SKM-1 treated with dmso at 0.1 percent for 144 hours (cell line): ENCODE results near the gene TBC1D22A.
"Not testable (repeated sequence)": the region's sequence is repeated elsewhere in the genome, so short reads cannot be mapped to it uniquely, and the experiment has no call there.

Source experiments
- DNase-seq: peaks from one replicate; lab custom pipeline; 2025; ENCODE audit not compliant: unreplicated experiment; lab: John Stamatoyannopoulos, UW

The TBC1D22A gene

GRCh38 chr22:47126344-47126811, 363.9 kb downstream of the TBC1D22A start:
- no peak for DNase-seq

DNA sequence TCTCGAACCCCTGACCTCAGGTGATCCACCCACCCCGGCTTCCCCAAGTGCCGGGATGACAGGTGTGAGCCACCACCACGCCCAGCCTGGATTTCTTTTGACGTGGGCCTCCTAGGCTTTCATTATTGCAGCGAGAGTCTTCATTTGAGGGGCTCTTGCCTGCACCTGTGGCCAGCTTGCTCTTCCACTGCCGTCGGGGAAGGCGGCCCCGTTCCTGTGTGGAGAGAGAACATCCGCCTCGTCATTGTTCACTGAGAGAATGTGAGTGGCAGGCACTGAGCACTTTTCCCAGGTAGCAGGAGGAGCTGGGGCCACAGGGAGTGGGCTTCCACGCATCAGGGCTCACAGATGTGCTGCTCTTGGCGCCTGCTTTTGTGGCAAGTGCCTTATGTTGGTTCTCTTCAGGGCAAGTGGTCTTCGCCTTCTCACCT, 365.0 kb downstream of the TBC1D22A start:
- DNase-seq, result no peak

- DNase-seq, result no peak
These were observed 365.8 kb downstream of the TBC1D22A start for GRCh38 chr22:47128216-47128615.

DNA sequence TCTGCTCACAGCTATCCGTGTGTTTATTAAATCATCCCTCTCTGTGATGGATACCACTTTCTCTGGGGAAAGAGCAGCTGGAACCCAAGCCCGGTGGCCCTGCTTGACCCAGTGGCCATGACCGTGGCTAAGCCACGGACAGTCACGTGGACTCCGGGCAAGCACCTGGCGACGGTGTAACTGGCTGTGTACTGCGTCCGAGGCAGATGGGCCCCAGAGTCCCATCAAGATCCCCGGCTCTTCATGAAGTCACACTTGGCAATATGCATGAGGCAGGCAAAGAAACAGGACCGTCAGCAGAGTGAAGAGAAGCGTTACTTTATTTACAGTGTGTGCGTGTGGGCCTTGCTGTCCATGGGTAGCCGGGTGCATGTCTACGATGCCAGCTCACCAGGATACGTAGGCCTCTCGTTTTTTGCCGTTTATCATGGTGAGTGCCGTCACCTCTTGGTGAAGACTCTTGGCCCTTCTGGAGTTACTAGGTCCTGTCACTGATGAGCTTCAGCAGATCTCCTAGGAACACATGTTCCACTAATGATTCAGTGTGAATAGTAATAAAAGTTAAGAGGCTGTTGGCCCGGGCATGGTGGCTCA, 366.3 kb downstream of the TBC1D22A start:
- no peak for DNase-seq

DNA sequence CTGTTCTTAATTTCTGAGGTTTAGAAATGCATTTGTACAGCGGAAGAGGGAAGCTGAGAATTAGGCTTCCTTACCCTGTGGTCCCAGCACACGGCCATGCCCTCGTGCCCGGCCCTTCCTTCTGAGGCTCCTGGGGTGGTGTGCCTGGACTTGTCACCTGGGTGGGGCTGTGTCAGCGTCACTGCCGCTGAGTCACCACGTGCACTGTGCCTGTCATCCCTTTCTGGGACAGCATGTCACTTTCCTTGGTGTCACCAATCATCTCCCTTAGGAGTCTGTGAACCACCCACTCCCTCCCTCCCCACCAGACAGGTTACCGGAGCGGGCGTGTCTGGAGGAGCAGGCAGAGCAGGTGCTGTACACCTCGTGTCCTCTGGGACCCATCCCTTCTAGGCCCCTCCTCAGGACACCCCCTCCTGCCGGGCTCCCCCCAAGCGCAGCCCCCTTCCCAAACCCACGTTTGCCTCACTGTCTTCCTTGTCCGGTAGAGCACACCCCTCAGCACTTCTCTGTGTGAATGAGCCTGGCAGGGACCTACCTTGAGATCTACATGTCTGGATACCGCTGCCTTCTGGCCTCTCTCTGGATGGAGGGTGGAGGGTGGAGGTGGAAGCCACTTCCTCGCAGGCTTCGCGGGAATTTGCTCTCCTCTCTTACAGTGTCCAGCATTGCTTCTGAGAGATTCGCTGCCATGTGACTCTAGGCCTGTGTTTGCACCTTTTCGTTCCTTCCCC, 367.6 kb downstream of the TBC1D22A start:
- no peak for DNase-seq

- no peak for DNase-seq
These were observed 368.6 kb downstream of the TBC1D22A start for GRCh38 chr22:47130883-47131631.

- no peak for DNase-seq
These were observed 369.4 kb downstream of the TBC1D22A start for GRCh38 chr22:47131632-47132427.

GRCh38 chr22:47132428-47132825, 370.0 kb downstream of the TBC1D22A start:
- no peak for DNase-seq

DNA sequence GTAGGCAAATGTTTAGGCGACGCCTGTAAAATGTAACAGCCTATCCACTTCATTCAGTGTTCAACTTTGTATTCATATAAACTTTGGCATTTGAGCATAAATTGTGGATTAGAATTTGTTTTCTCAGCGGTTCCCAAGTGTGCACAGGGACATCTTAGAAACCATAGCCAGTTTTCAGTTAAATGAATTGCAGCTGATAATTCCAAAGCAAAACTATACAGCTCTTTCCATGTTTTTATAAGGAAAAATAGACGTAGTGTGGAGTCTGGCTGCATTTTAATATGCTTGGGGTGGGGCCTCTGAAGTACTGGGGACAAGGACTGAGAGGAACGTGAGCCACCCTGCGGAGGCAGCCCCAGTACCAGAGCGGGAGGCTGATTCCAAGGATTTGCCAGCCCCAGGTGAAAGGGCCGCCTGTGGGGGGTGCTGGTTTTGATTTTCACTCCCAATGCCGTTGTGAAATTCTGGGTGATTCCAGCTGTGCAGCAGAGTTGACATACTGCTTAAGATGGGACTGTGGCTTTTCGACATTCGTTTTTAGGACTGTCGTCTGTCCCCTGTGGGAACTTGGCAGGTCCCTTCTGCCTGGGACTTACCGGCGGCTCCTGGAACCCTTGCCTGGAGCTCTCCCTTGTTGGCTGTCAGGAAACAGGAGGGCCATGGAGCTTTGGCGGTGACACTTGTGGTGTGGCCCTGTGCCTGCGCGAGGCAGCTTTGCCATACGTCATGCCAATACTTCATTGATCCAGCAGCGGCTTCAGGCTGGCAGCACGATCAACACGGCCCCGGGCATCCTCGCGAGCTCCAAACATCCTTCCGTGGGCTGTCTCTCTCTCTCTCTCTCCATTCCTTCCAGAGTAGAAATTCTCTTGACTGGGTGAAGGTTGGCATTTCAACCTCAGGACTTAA, 370.9 kb downstream of the TBC1D22A start:
- no peak for DNase-seq

GRCh38 chr22:47134222-47134621, 371.8 kb downstream of the TBC1D22A start:
- no peak for DNase-seq

DNA sequence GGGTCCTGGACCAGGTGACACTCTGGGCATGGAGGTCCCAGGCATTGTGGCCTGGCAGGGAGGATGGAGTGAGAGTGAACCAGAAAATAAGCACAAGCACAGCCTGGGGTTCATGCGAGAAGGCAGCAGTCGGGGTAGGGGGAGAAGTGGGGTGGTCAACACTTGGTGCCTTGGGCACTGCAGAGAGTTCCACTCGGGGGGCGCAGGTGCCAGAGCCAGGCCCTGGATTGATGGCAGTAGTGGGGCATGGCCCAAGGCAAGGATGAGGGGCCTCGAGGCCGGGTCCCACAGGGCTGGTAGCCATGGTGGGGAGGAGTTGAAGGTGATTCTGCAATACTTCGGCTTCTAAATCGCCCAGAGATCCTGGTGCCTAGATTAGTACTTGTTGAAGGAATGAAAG, 372.9 kb downstream of the TBC1D22A start:
- DNase-seq, result no peak

DNA sequence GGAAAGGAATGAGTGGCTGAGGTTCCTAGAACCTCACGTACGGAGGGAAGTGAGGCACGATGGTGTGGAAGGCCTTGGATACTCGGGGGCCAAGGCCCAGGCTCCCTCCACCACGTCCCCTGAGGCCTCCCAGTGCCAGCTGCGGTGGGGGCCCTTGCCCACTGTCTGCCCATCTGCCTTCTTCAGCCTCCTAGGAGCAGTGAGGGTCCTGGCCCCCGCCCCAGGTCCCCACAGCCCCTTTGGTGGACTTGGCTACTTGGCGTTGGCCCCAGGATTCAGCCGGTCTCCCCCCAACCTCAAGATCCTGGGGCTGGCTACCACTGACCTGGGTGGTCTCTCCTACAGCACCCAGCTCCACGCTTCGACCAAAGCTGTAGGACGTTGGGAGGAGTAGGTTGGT, 373.6 kb downstream of the TBC1D22A start:
- no peak for DNase-seq

DNA sequence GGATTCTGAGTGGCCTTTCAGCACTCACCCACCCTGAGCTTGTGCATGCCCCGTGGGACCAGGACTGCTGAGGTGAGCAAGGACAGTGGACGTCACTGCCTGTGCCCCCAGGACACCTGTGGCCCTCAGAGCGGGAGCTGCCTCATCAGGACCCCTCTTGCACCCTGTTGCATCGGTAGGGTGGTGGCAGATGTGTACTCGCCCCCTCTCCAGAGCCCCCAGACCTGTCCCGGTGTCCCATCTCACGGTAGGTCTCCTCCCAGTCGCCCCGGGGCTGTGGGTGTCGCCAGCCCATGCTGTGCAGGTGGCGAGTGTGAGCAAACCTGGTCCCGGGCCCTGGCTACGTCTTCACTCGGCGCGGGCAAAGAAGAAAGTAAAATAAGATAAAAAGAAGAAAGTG, 374.2 kb downstream of the TBC1D22A start:
- no peak for DNase-seq

DNA sequence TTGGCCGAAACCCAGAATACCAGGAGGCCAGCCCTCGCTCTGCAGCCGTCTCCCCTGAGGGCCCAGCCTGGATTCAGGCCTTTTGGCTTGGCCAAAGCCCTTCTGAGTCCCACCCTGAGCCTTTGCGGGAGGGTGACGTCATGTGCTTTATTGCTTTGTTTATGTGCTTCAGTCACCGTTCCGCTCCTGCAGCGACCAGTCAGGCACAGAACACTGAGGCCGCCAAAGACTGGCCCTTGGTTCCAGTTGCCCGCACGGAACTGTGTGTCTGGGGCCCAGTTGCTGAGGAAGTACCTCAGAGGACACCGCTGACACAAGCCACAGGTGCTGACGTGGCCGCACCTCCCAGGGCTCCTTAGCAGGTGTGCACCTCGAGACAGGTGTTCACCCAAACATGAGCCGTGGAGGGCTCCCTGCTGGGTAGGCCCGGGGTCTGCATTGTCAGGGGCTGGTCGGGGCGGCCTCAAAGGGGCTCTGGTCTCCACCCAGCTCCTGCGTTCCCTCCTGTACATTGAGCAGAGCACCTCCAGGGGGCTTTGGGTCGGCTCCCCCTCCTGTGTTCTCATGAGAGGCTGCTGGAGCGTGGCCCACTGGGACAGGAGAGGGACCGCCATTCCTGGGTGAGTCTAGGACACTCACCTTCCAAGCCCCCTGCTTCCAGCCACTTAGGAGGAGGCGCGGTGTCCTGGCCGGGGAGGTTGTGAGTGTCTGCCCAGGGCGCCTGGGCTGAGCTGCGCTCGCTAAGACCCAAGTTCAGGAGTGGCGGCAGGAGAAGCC, 376.8 kb downstream of the TBC1D22A start:
- DNase-seq, result no peak

DNA sequence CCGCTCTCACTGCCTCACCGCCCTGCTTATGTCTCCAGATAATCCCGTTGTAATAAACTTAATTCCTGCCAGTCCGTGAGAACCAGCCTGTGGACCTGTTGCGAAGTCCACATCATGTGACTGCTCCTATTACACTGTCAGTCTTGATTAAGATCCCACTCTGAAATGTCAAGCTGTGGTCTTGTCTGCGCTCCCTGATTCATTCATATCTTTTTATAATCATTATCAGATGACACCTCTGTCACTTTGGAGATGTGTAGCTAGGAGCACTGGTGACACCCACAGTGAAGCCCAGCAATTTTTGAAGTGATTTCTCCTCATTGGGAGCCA, 377.3 kb downstream of the TBC1D22A start:
- no peak for DNase-seq

GRCh38 chr22:47140975-47141374, 378.5 kb downstream of the TBC1D22A start:
- not testable (repeated sequence) for DNase-seq

DNA sequence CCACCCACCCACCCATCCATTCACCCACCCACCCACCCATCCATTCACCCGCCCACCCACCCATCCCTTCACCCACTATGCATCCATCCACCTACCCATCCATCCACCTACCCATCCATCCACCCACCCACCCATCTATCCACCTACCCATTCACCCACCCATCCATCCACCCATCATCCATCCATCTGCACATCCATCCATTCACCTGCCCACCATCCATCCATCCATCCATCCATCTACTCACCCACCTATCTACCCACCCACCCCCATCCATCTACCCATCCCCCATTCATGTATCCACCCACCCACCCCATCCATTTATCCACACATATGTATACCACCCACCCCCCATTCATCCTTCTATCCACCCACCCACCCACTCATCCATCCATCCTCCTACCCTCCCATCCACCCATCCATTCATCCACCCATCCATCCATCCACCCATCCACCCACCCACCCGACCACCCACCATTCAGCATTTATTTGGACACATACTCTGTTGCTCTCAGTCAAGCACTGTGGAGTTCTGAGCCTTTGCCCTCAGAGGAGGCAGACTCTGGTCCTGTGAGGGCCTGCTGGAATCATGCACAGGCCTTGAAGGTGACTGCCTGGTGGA, 380.1 kb downstream of the TBC1D22A start:
- DNase-seq, result no peak

GRCh38 chr22:47143249-47143938, 380.9 kb downstream of the TBC1D22A start:
- no peak for DNase-seq
